ENCODE measurements around the gene INCA1. TPM values are rescaled to one million over a fixed set of nuclear protein-coding genes. Genes with fewer than 3 reads are reported as not detected.
A peak's percentile ranks its signal among the peaks of the same experiment; 100 is the strongest.

The INCA1 gene
- total RNA-seq, 1 experiment from 2014 or later = 1.3 TPM

DNA sequence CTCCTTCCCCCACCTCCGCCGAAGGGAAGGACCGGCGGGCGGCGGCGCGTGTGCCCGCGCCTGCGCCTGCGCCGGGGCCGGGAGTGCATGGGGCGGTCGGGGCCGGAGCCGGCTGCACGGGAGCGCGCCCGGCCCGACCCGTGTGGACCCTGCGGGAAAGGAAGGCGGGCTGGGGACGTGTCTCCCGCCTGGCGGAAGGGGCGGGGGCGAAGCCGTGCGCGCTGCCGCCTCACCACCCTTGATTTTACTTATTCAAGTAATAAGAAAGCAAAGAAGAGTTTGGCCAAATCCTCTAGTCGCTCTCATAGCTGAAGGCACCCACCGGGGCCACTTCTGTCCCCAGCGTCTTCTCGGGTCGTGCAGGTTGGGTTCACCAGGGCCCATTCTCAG lies 48.4 kb downstream of the INCA1 start:
- no peak overlapping the region for H3K14ac ChIP-seq (ENCODE audit: insufficient read depth, low read length)
- H4K5ac ChIP-seq (ENCODE audit: insufficient read length, low read depth, low read length) = no peak overlapping the region
- H3K4me3 Mint-ChIP-seq = peak overlapping the region; percentile 95 to 100
- no peak overlapping the region for H3K4ac ChIP-seq (ENCODE audit: low read depth, low read length)
- no peak overlapping the region for H3K18ac ChIP-seq (ENCODE audit: insufficient read length, low read depth, low read length)
- no peaks in the 10 kb centered on the region for H4K20me1 ChIP-seq (ENCODE audit: control insufficient read depth, insufficient read depth, insufficient read length)
- H3K27me3 ChIP-seq (ENCODE audit: insufficient read depth, low read length) = no peaks in the 10 kb centered on the region
- no peak overlapping the region for H4K8ac ChIP-seq (replicated peaks; ENCODE audit: insufficient read length, low read depth, low read length)
- peaks cover 20 to 36% (median 31%) of the 10 kb centered on the region in 3 experiments for H3K36me3 Mint-ChIP-seq (ENCODE audit: insufficient read depth in 1 of 3, low read depth in 3 of 3)
- no peak overlapping the region for H2BK20ac ChIP-seq (ENCODE audit: low read depth, low read length, poor library complexity, severe bottlenecking)
- peaks cover 0 to 2% of the 10 kb centered on the region in 2 experiments; a peak in 2 of 5 replicates for H3K9me3 Mint-ChIP-seq
- no peak overlapping the region for H2AK5ac ChIP-seq (ENCODE audit: insufficient read length, low read length)
- H3K4me1 Mint-ChIP-seq = peaks cover 43 to 44% of the 10 kb centered on the region in 2 experiments
- H3K79me1 ChIP-seq (ENCODE audit: insufficient read depth, low read depth, low read length, poor library complexity, severe bottlenecking) = peaks cover 4% of the 10 kb centered on the region
- H3K9me3 ChIP-seq (ENCODE audit: control insufficient read depth, low read depth, low read length) = no peaks in the 10 kb centered on the region
- no CpG with 5 or more reads among the region's 40 CpGs for WGBS (ENCODE audit: extremely low coverage, insufficient read length, low lambda C conversion rate)
- H3K27ac ChIP-seq (ENCODE audit: insufficient read length, low read depth, low read length) = peak overlapping the region; percentile 78
- H3K79me2 ChIP-seq (ENCODE audit: insufficient read depth, low read length) = peaks cover 13% of the 10 kb centered on the region; the same call in 1 of the 2 replicates
- H2BK15ac ChIP-seq (ENCODE audit: low read depth, low read length) = no peak overlapping the region
- peaks cover 5% of the 10 kb centered on the region for H3K27me3 Mint-ChIP-seq (ENCODE audit: low read depth)
- H3K9ac ChIP-seq (ENCODE audit: extremely low read depth, insufficient read length, low read length) = peak overlapping the region; percentile 70
- no peak for TF ChIP-seq CTCF (conservative IDR thresholded peaks at IDR 0.05)
- peak overlapping the region; percentile 98 to 100 (median 100) for H3K27ac Mint-ChIP-seq
- no peak overlapping the region for H3T11ph ChIP-seq (ENCODE audit: low read length)
- no peak overlapping the region for H3K56ac ChIP-seq (ENCODE audit: insufficient read length, low read depth, low read length)
- no peak overlapping the region for H4K91ac ChIP-seq (ENCODE audit: insufficient read length, low read depth, low read length)
- H2BK120ac ChIP-seq (ENCODE audit: low read depth, low read length, poor library complexity, severe bottlenecking) = no peak overlapping the region
- H2BK5ac ChIP-seq (ENCODE audit: insufficient read length, low read length) = no peak overlapping the region
- H3K4me1 ChIP-seq (ENCODE audit: insufficient read depth, low read length) = peaks cover 4% of the 10 kb centered on the region; the same call in 1 of the 2 replicates
- H2BK12ac ChIP-seq (ENCODE audit: insufficient read length, low read depth, low read length) = no peak overlapping the region
- H3K4me2 ChIP-seq (ENCODE audit: insufficient read depth, insufficient read length, low read length) = peak overlapping the region; percentile 72
- H3K23ac ChIP-seq (ENCODE audit: insufficient read length, low read depth, low read length) = no peak overlapping the region
- H2AFZ ChIP-seq (ENCODE audit: low read length) = no peak overlapping the region
- H3K23me2 ChIP-seq (ENCODE audit: insufficient read length, low read depth, low read length, poor library complexity, severe bottlenecking) = peaks cover 23% of the 10 kb centered on the region
- DNase-seq = peak; percentile 90

Data from H9 (cell line).